ENCODE measurements around the gene MYO1F.
"Not testable (repeated sequence)": the region's sequence is repeated elsewhere in the genome, so short reads cannot be mapped to it uniquely, and the experiment has no call there.

The MYO1F gene

DNA sequence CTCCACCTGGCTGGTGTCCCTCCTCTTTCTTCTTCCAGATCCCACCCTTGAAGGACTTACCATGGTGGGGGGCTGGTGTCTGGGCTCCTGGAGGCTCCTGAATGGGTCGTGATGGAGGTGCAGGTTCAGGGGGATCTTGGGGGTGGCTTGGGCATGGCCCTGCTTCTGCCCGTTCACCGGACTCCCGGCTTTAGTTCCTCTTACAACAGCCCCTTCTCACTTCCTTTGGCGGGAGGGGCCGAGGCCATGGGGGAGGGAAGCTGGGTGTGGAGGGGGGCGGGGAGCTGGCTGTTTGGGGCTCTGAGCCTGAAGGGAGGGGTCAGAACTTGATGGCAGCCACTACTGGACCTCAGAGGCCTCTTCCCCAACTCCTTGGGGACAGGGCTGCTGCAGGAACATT is at the start of gene MYO1F:
Gene MYO1F (minus strand): TSS at position 196 of the 400 bp plus-strand sequence. CDS start 133 bp downstream, at position 63.
- DNase-seq, result no peak

DNA sequence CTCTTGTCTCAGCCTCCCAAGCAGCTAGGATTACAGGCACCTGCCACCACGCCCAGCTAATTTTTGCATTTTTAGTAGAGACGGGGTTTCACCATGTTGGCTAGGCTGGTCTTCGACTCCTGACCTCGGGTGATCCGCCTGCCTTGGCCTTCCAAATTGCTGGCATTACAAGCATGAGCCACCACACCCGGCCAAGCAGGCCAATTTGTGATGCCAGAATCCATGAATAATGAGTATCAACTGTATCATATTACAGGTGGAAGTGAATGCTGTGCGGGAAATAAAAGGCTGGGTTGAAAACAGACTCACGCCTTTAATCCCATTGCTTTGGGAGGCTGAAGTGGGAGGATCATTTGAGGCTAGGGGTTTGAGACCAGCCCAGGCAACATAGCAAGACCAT is 49.6 kb upstream of the MYO1F start:
- DNase-seq, result no peak

DNA sequence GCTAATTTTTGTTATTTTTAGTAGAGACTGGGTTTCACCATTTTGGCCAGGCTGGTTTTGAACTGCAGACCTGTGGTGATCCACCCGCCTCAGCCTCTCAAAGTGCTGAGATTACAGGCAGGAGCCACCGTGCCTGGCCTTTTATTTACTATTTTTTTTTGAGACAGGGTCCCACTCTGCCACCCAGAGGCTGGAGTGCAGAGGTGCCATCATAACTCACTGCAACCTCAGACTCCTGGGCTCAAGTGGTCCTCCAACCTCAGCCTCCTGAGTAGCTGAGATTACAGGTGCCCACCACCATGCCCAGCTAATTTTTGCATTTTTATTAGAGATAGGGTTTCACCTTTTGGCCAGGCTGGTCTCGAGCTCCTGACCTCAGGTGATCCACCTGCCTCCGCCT is 45.6 kb upstream of the MYO1F start:
- not testable (repeated sequence) for DNase-seq

DNA sequence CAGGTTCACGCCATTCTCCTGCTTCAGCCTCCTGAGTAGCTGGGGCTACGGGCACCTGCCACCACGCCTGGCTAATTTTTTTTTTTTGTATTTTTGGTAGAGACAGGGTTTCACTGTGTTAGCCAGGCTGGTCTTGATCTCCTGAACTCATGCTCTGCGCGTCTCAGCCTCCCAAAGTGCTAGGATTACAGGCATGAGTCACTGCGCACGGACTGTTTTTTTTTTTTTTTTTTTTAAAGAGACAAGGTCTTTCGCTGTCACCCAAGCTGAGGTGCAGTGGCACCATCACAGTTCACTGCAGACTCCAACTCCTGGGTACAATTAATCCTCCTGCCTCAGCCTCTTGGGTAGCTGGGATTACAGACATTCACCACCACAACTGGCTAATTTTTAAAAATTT is 41.5 kb upstream of the MYO1F start:
- no peak for DNase-seq

DNA sequence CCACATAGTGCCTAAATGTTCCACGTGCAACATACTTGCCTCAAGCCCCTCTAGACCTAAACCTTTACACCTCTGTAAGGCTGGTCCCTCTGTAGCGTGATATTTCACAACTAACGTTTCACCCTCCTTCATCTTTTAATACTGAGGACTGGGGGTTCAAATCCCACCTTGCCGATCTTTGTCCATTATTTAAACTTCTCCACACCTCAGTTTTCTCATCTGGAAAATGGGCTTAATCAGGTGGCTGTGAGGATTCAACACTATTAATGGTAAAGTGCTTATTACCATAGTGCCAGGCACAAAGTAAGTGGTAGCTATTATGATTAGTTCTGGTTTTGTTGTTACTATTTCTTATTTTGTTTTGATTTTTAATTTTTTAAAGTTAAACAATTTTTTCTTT is 40.7 kb upstream of the MYO1F start:
- DNase-seq, result no peak

- DNase-seq, result not testable (repeated sequence)
Measured at GRCh38 chr19:8617325-8617724, 40.1 kb upstream of the MYO1F start.

GRCh38 chr19:8616861-8617260 is 39.6 kb upstream of the MYO1F start:
- DNase-seq, result no peak

GRCh38 chr19:8615813-8616596 is 38.8 kb upstream of the MYO1F start:
- no peak for DNase-seq

DNA sequence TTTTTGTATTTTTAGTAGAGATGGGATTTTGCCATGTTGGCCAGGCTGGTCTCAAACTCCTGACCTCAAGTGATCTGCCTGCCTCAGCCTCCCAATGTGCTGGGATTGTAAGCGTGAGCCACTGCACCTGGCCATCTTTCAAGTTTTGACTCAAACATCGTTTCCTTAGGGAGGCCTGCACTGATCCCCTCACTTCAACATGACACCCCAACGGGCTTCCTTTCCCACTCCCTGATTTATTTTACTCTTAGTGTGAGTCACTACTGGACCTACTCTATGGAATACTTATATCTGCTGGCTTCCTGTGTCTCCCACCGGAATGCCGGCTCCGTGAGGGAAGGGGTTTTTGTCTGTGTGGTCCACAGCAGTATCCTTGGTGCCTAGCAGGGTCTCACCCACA is 37.8 kb upstream of the MYO1F start:
- no peak for DNase-seq

- DNase-seq, result no peak
Measured at GRCh38 chr19:8614455-8614854, 37.2 kb upstream of the MYO1F start.

- DNase-seq, result no peak
Measured at GRCh38 chr19:8612807-8613171, 35.5 kb upstream of the MYO1F start.

DNA sequence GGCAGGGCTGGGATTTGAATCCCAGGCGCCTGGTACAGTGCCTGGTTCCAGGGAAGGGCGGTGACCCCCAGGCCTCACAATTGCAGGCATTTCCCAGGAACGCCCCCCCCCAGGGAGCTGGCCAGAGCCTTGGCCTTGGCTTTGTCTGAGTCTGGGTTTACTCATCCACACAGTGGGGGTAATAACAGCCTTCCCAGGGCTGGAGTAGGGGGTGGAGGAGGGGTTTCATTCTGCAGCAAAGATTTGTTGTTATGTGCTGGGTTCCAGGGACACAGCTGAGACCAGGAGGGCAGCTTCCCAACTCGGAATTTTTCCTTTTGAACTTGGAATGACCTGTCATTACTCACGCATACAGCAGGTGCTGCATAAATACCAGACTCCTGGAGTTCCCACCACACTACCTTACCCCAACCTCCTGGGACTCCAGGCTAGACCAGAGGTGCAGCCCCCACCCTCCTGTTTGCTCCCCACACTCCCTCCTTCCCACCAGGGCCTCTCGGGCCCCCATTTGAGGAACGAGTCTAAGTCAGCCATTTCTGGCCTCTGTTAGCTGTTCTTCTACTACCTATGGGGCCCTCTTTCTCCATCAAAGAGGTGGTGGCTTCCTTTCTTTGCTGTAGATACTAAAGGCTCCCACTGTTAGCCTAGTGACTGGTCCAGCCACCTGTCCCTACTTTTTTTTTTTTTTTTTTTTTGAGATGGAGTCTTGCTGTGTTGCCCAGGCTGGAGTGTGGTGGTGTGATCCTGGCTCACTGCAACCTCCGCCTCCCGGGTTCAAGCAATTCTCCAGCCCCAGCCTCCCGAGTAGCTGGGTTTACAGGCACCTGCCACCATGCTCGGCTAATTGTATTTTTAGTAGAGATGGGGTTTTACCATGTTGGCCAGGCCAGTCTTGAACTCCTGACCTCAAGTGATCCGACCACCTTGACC is 34.9 kb upstream of the MYO1F start:
- no peak for DNase-seq

DNA sequence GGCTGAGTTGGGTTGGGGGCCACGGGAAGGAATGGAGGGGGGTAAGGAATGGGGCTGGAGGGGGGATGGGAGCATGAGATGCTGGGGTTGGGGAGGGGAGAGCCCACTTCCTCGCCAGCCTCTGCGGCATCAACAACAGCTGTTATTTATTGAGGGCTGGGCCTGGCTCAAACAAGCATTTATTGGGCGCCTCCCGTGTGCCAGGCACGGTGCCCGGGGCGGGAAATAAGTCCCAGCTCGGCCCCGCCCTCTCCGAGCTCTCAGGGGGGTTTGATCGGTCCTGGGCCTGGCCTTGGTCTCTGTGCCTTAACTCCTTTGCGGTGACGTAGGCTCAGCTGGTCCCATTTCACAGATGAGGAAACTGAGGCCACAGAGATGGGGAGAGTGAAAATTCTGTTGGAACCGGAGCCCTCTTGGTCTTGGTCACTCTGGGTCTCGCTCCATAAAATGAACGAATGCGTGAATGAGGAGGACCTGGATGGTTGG is 34.2 kb upstream of the MYO1F start:
- no peak for DNase-seq

DNA sequence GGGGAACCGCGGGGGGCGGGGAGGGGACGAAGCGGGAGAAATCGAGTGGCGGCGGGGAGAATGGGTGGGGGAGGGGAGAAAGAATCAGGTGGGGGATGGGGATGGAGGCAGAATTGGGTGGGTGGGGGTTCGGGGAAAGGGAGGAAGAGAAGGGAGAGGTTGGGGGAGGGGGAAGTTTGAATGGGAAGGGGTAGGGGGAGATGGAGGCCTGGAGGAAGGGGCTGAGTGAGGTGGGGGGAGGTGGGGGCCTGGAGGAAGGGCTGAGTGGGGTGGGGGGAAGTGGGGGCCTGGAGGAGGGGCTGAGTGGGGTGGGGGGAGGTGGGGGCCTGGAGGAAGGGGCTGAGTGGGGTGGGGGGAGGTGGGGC is 33.7 kb upstream of the MYO1F start:
- DNase-seq, result no peak

GRCh38 chr19:8610041-8610935 is 33.0 kb upstream of the MYO1F start, which contains the start of gene ADAMTS10:
Gene ADAMTS10, minus strand, starts transcription at chr19:8610715. Its CDS starts 5,005 bp downstream, at chr19:8605710.
- DNase-seq, result no peak

DNA sequence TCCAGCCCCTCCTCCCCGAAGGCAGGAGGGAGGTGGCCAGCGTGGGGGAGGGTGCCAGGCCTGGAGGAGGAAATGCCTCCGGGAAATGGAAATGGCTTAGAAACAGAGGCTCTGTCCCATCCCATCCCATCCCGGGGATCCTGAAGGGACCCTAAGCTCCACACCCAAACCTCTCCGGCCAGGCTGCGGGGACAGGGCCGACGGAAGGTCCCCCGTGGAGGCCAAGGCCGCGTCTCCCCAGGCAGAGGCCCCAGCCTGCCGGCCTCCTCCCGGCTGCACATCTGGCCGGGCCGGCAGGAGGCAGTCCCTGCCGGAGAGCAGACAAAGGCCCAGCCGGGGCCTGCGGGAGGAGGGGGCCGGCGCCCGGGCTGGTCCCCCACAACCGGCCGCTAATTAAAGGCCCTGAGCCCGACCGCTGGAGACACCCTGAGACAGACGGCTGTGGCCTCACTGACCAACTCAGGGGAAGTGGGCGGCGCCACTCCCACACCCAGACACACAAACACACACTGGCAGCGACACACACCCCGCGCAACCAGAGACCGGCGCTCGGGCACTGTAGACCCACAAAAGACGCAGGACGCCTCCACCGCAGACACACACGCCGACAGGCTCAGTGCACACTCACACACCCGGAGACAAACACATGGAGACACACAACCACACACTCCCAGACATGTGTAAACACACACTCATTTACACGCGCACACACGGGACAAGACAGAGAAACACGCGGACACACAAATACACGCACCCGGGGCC is 32.2 kb upstream of the MYO1F start:
- DNase-seq, result no peak

DNA sequence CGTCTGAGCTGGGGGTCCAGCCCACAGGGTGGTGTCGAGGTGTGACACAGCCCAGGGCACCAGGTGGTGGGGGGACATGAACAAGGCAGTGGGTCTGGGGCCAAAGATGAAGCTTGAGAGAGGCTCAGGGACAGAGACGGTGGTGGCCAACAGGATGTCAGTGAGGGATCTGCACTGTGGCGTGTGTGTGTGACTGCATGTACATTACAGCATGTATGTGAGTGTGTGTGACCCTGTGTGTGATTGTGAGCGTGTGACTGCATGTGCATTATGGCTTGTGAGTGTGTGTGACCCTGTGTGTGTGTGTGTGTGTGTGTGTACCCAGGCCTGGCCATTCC is 31.7 kb upstream of the MYO1F start:
- DNase-seq, result no peak

DNA sequence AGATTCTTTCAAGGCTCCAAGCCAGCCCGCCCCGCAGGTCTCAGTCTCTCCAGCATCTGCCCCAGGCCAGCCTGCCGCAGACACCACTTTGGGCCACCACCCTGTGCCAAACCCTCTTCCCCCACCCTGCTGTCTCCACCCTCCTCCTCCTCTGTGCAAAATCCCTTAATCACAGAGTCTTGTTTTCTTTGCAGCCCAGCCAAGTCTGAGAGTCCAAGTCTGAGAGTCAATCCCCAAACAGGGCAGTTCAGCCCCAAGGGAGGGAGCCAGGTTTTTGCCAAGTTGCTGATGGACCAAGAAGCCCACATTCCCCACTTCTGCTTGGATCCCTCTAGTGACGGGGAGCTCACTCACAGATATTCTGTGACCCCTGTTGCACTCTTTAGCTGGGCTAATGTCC is 30.1 kb upstream of the MYO1F start:
- DNase-seq, result no peak

GRCh38 chr19:8605514-8605913 is 28.3 kb upstream of the MYO1F start:
- DNase-seq, result no peak

- no peak for DNase-seq
Measured at GRCh38 chr19:8601796-8602195, 24.6 kb upstream of the MYO1F start.

DNA sequence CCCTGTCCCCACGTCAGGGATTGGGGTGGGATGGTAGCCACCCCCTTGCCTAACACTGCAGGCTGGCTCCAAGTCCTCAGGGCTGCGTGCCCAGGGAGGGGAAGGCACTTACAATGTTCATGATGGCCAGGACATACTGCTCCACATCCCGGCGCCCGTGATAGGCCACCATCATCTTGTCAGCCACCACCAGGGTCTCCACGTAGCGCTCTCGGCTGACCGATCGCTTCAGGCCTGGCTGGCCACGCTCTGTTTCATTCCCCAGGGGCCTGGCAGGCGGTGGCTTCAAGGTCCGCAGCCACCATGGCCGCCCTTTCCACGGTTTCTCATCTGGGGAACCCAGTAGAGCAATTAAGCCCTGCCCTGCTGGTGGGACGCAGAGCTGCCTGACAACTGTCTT is 23.6 kb upstream of the MYO1F start:
- no peak for DNase-seq

DNA sequence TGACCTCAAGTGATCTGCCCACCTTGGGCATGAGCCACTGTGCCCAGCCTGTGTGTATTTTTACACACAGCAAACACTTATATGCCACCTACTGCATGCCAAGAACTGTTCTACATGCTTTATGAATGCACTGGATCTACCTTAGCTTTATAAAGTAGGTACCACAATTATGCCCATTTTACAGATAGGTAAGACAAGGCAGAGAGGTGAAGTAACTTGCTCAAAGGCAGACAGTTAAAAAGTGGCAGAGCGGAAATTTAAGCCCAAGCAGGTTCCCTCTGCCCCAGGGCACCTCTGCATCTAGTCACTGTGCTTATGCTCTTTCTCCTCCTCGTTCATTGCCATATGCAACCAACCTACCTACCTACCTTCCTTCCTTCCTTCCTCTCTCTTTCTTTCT is 22.8 kb upstream of the MYO1F start:
- no peak for DNase-seq
